Mesenchymal stem cell (in vitro differentiated cells and primary cell): Measurements from ENCODE around the gene TMEM233.

Experiments
- DNase-seq: peaks from one replicate; pipeline ENCODE4 v3.0.0-alpha.2; 2013
- H2AFZ ChIP-seq: one replicate; pipeline ENCODE4 v1.6.1; 2013; ENCODE audit warnings: low read depth, mild to moderate bottlenecking, control low read depth, inconsistent platforms, low read length, moderate library complexity
- H2AK5ac ChIP-seq: 2 replicates; pipeline ENCODE4 v1.6.1; 2013; ENCODE audit warnings: low read length, moderate library complexity, mild to moderate bottlenecking, inconsistent platforms; ENCODE audit not compliant: severe bottlenecking
- H2BK120ac ChIP-seq: one replicate; pipeline ENCODE4 v1.6.1; 2013; ENCODE audit warnings: low read depth, mild to moderate bottlenecking, inconsistent platforms, low read length, moderate library complexity
- H2BK12ac ChIP-seq, 2 experiments: one replicate each; pipeline ENCODE4 v1.6.1; 2013; ENCODE audit warnings: inconsistent platforms in 2 of 2, low read length in 2 of 2, mild to moderate bottlenecking in 2 of 2, moderate library complexity in 2 of 2, control low read depth in 1 of 2
- H2BK15ac ChIP-seq: one replicate; pipeline ENCODE4 v1.6.1; 2013; ENCODE audit warnings: mild to moderate bottlenecking, low read depth, inconsistent platforms; ENCODE audit not compliant: poor library complexity, severe bottlenecking
- H2BK5ac ChIP-seq: 2 replicates; pipeline ENCODE4 v1.6.1; 2013; ENCODE audit warnings: low read depth, mild to moderate bottlenecking, low read length, control low read depth, inconsistent platforms; ENCODE audit not compliant: poor library complexity, severe bottlenecking
- H3K14ac ChIP-seq, 2 experiments: one replicate each; pipeline ENCODE4 v1.6.1; 2013; ENCODE audit warnings: inconsistent platforms in 2 of 2, low read length in 2 of 2, control low read depth in 1 of 2, mild to moderate bottlenecking in 1 of 2, moderate library complexity in 1 of 2
- H3K18ac ChIP-seq, 2 experiments: one replicate each; pipeline ENCODE4 v1.6.1; 2013; ENCODE audit warnings: inconsistent platforms in 2 of 2, low read length in 2 of 2, control low read depth in 1 of 2, low read depth in 1 of 2, mild to moderate bottlenecking in 1 of 2
- H3K23ac ChIP-seq, 2 experiments: one replicate each; pipeline ENCODE4 v1.6.1; 2013; ENCODE audit warnings: inconsistent platforms in 2 of 2, low read length in 2 of 2, mild to moderate bottlenecking in 2 of 2, moderate library complexity in 2 of 2, control low read depth in 1 of 2
- H3K27ac ChIP-seq: 2 replicates; pipeline ENCODE4 v1.5.1; 2013; ENCODE audit warnings: mild to moderate bottlenecking, moderate library complexity, low read length, control low read depth, inconsistent platforms; ENCODE audit not compliant: poor library complexity, severe bottlenecking
- H3K27me3 ChIP-seq, 2 experiments: 2 replicates each; pipeline versions ENCODE4 v1.6.1 to v1.7.0; 2013; ENCODE audit warnings: low read length in 2 of 2, mild to moderate bottlenecking in 2 of 2, moderate library complexity in 2 of 2, control low read depth in 1 of 2, inconsistent platforms in 1 of 2; ENCODE audit not compliant: control insufficient read depth in 1 of 2, insufficient read depth in 1 of 2
- H3K36me3 ChIP-seq, 2 experiments: 2 replicates each; pipeline versions ENCODE4 v1.6.1 to v1.7.0; 2013; ENCODE audit warnings: low read length in 2 of 2, control low read depth in 1 of 2, inconsistent platforms in 1 of 2, low read depth in 1 of 2, mild to moderate bottlenecking in 1 of 2; ENCODE audit not compliant: insufficient read depth in 2 of 2, control insufficient read depth in 1 of 2
- H3K4ac ChIP-seq, 2 experiments: one replicate each; pipeline ENCODE4 v1.6.1; 2013; ENCODE audit warnings: inconsistent platforms in 2 of 2, low read length in 2 of 2, mild to moderate bottlenecking in 2 of 2, moderate library complexity in 2 of 2, control low read depth in 1 of 2, low read depth in 1 of 2
- H3K4me1 ChIP-seq: 2 replicates; pipeline ENCODE4 v1.6.1; 2013; ENCODE audit warnings: low read depth, low read length, control low read depth; ENCODE audit not compliant: control insufficient read depth, insufficient read depth
- H3K4me2 ChIP-seq: 2 replicates; pipeline ENCODE4 v1.6.1; 2013; ENCODE audit warnings: low read length, mild to moderate bottlenecking, inconsistent platforms; ENCODE audit not compliant: poor library complexity, severe bottlenecking
- H3K4me3 ChIP-seq, 2 experiments: 2 replicates each; pipeline versions ENCODE4 v1.5.1 to v1.7.0; 2013; ENCODE audit warnings: low read length in 2 of 2, mild to moderate bottlenecking in 2 of 2, control low read depth in 1 of 2, low read depth in 1 of 2; ENCODE audit not compliant: insufficient read depth in 1 of 2
- H3K79me1 ChIP-seq: replicated peaks from 2 replicates; pipeline ENCODE4 v1.6.1; 2013; ENCODE audit warnings: mild to moderate bottlenecking, control low read depth, low read length, inconsistent platforms; ENCODE audit not compliant: poor library complexity, severe bottlenecking
- H3K9ac ChIP-seq: 2 replicates; pipeline ENCODE4 v1.7.0; 2013; ENCODE audit warnings: mild to moderate bottlenecking, low read length, moderate library complexity
- H3K9me3 ChIP-seq: 2 replicates; pipeline ENCODE4 v1.7.0; 2013; ENCODE audit warnings: mild to moderate bottlenecking, low read length; ENCODE audit not compliant: control insufficient read depth
- H4K8ac ChIP-seq: one replicate; pipeline ENCODE4 v1.6.1; 2013; ENCODE audit warnings: inconsistent platforms, mild to moderate bottlenecking, low read length, moderate library complexity
- H4K91ac ChIP-seq: one replicate; pipeline ENCODE4 v1.6.1; 2013; ENCODE audit warnings: mild to moderate bottlenecking, low read length, inconsistent platforms
- WGBS: methylation state at CpG from one replicate; pipeline ENCODE4 v1.1.7; 2013; ENCODE audit warnings: mixed read lengths; 5-methylcytosine and 5-hydroxymethylcytosine counted together

TMEM233 gene

DNA sequence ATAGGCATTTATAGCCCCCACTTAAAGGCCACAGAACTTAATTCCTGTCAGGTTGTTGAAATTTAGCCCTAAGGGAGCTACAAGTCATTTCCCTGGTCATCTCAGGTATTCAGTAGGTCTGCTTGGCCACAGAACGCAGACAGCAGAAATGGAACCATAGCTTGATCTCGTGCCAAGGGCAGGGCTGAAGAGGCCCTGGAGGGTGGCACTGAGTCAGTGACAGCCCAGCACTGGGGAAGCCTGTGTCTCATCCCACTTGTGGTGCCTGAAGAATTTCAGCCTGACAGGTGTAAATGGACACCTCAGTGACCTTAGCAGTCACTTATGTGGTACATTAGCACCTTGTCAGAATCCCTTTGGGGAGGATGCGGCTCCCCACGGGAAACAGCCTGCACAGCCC is 81.0 kb downstream of the TMEM233 start:
- Histone ChIP-seq H2BK5ac (no peak overlapping the region), H3K79me1 (peaks cover 35% of the 10 kb centered on the region), H3K9ac (no peak overlapping the region), H3K14ac (no peak overlapping the region), H3K27ac (no peak overlapping the region), H3K9me3 (no peaks in the 10 kb centered on the region), H3K23ac (no peak overlapping the region), H4K8ac (no peak overlapping the region), H2BK15ac (no peak overlapping the region), H3K4me3 (no peak overlapping the region), H2BK120ac (no peak overlapping the region), H3K27me3 (no peaks in the 10 kb centered on the region), H3K18ac (no peak overlapping the region), H2AK5ac (no peak overlapping the region), H3K4me1 (peaks cover 6% of the 10 kb centered on the region), H3K4me2 (no peak overlapping the region), H2BK12ac (no peak overlapping the region), H3K4ac (no peak overlapping the region), H2AFZ (no peak overlapping the region), H4K91ac (no peak overlapping the region), H3K36me3 (peaks cover 49 to 87% of the 10 kb centered on the region in 2 experiments)
- 97% methylated on average over 4 of the region's 4 CpGs for WGBS
- DNase-seq: no peak

DNA sequence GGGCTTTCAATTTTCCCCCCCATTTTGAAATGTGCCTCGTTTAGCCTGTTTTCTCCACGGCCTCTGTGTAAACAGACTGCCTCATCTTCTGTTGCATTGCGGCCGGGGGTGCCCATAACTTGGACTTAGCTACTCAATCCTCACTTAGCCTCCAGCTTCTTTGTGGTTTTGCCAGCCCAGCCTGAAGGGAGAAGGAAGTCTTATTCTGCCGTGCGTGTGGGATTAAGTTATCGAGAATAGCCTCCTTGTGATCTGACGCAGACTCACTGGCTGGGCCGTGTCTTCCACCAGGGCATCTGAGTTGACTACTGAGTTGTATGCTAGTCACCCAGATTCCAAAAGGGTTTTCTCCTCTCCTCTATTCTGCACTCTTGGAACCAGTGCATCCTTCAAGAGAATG is 82.4 kb downstream of the TMEM233 start:
- no peak for DNase-seq

DNA sequence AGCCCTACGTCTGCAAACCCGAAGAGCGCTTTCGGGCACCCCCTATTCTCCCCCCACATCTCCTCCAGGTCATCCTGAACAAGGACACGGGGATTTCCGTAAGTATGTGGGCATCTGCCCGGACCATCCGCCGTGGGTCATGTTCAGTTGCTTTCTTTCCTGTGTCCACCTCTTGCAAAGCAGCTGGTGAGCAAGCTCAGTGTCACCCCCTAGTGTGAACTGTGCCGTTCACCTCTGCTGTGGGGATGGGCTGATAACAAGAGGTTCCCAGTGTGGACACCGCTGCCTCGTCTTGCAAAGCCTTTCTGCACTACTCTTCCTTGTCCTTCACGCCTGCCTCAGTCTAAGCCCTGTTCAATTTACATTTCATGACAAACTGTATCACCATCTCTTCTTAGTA is 83.0 kb downstream of the TMEM233 start:
- Histone ChIP-seq H3K36me3 (peaks cover 67 to 97% of the 10 kb centered on the region in 2 experiments), H4K8ac (no peak overlapping the region), H3K14ac (no peak overlapping the region), H4K91ac (no peak overlapping the region), H2BK120ac (no peak overlapping the region), H2AFZ (no peak overlapping the region), H3K79me1 (peaks cover 41% of the 10 kb centered on the region), H2BK5ac (no peak overlapping the region), H3K4ac (no peak overlapping the region), H3K9me3 (no peaks in the 10 kb centered on the region), H3K9ac (no peak overlapping the region), H3K27me3 (no peaks in the 10 kb centered on the region), H2BK15ac (no peak overlapping the region), H3K4me2 (no peak overlapping the region), H3K4me3 (no peak overlapping the region), H2AK5ac (no peak overlapping the region), H3K27ac (no peak overlapping the region), H2BK12ac (no peak overlapping the region), H3K18ac (no peak overlapping the region), H3K4me1 (peaks cover 6% of the 10 kb centered on the region), H3K23ac (no peak overlapping the region)
- 95% methylated on average over 13 of the region's 13 CpGs for WGBS
- DNase-seq: no peak

More for the DNA sequence above, 82.4 kb downstream of the TMEM233 start:
- H3K27ac ChIP-seq: no peak overlapping the region
- H4K91ac ChIP-seq: no peak overlapping the region
- no peak overlapping the region for H2BK15ac ChIP-seq
- no peak overlapping the region for H3K9ac ChIP-seq
- no peak overlapping the region for H3K14ac ChIP-seq
- WGBS: 98% methylated on average over 9 of the region's 9 CpGs
- H2BK5ac ChIP-seq: no peak overlapping the region
- no peaks in the 10 kb centered on the region for H3K9me3 ChIP-seq
- peaks cover 5% of the 10 kb centered on the region for H3K4me1 ChIP-seq
- no peaks in the 10 kb centered on the region for H3K27me3 ChIP-seq
- H3K36me3 ChIP-seq: peaks cover 62 to 97% of the 10 kb centered on the region in 2 experiments
- no peak overlapping the region for H2BK12ac ChIP-seq
- no peak overlapping the region for H3K18ac ChIP-seq
- no peak overlapping the region for H3K23ac ChIP-seq
- H3K79me1 ChIP-seq: peaks cover 40% of the 10 kb centered on the region
- no peak overlapping the region for H4K8ac ChIP-seq
- no peak overlapping the region for H2AFZ ChIP-seq
- H2BK120ac ChIP-seq: no peak overlapping the region
- H3K4me2 ChIP-seq: no peak overlapping the region
- no peak overlapping the region for H3K4ac ChIP-seq
- no peak overlapping the region for H2AK5ac ChIP-seq
- H3K4me3 ChIP-seq: no peak overlapping the region

DNA sequence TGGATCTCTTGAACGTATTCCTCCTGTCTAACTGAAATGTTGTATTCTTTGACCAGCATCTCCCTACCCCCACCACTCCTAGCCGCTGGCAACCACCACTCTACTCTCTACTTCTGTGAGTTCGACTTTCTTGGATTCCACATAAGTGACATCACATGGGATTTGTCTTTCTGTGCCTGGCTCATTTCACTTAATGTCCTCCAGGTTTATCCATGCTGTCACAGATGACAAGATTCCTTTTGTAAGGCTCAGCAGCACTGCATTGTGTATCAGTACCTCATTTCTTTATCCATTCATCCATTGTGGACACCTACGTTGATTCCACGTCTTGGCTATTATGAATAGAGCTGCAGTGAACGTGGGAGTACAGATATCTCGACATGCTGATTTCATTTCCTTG is 84.9 kb downstream of the TMEM233 start:
- Histone ChIP-seq H3K23ac (no peak overlapping the region), H2BK12ac (no peak overlapping the region)
- WGBS: 90% methylated on average over 6 of the region's 7 CpGs

More for the DNA sequence above, 84.9 kb downstream of the TMEM233 start:
- no peak overlapping the region for H4K8ac ChIP-seq
- H3K9ac ChIP-seq: no peak overlapping the region
- H3K79me1 ChIP-seq: peaks cover 39% of the 10 kb centered on the region
- no peak overlapping the region for H4K91ac ChIP-seq
- H3K4me3 ChIP-seq: no peak overlapping the region
- no peaks in the 10 kb centered on the region for H3K27me3 ChIP-seq
- H3K4ac ChIP-seq: no peak overlapping the region
- no peak overlapping the region for H3K4me2 ChIP-seq
- H3K27ac ChIP-seq: no peak overlapping the region
- H2BK120ac ChIP-seq: no peak overlapping the region
- DNase-seq: no peak
- H3K9me3 ChIP-seq: no peaks in the 10 kb centered on the region
- H3K4me1 ChIP-seq: peaks cover 10% of the 10 kb centered on the region
- H2AK5ac ChIP-seq: no peak overlapping the region
- H2BK5ac ChIP-seq: no peak overlapping the region
- no peak overlapping the region for H3K18ac ChIP-seq
- peaks cover 65 to 87% of the 10 kb centered on the region in 2 experiments for H3K36me3 ChIP-seq
- H2BK15ac ChIP-seq: no peak overlapping the region
- no peak overlapping the region for H2AFZ ChIP-seq
- H3K14ac ChIP-seq: no peak overlapping the region
